Urinary bladder (tissue), 4 donors: ENCODE measurements around the gene FKBP9. TPM values are rescaled to one million over a fixed set of nuclear protein-coding genes. Genes with fewer than 3 reads are reported as not detected.
"Not testable (repeated sequence)": the region's sequence is repeated elsewhere in the genome, so short reads cannot be mapped to it uniquely, and the experiment has no call there.

Experiments used
- DNase-seq: peaks from one replicate; pipeline ENCODE4 v3.0.0-alpha.2; 2015; ENCODE audit errors: extremely low spot score
- H3K27ac ChIP-seq: one replicate; pipeline ENCODE4 v1.5.1; 2013; ENCODE audit warnings: low read depth, mild to moderate bottlenecking, moderate library complexity
- H3K36me3 ChIP-seq: one replicate; pipeline ENCODE4 v1.6.1; 2013; ENCODE audit warnings: mild to moderate bottlenecking, moderate library complexity; ENCODE audit not compliant: insufficient read depth
- H3K4me1 ChIP-seq: one replicate; pipeline ENCODE4 v1.6.1; 2013; ENCODE audit warnings: mild to moderate bottlenecking, moderate library complexity; ENCODE audit not compliant: insufficient read depth
- H3K4me3 ChIP-seq: one replicate; pipeline ENCODE4 v1.5.1; 2013; ENCODE audit warnings: low read depth, low read length
- WGBS: extraction: QIAGEN DNeasy Blood & Tissue Kit; methylation state at CpG from one replicate; pipeline ENCODE4 v1.1.7; 2013; 5-methylcytosine and 5-hydroxymethylcytosine counted together
- polyA plus RNA-seq: library from polyadenylated mRNA; stranded (reverse); fragments of 200-250 nt; gene quantifications from one replicate; pipeline ENCODE4 v1.2.3, GENCODE V29; 2013
- total RNA-seq: library from RNA; depleted of rRNA; stranded (reverse); fragments of >200 nt; gene quantifications from one replicate; pipeline ENCODE4 v1.2.3, GENCODE V29; 2014
- donor health status: healthy with polysubstance abuse.
- donor health status: healthy.

The FKBP9 gene
- total RNA-seq (232 TPM), polyA plus RNA-seq (75.1 TPM)

DNA sequence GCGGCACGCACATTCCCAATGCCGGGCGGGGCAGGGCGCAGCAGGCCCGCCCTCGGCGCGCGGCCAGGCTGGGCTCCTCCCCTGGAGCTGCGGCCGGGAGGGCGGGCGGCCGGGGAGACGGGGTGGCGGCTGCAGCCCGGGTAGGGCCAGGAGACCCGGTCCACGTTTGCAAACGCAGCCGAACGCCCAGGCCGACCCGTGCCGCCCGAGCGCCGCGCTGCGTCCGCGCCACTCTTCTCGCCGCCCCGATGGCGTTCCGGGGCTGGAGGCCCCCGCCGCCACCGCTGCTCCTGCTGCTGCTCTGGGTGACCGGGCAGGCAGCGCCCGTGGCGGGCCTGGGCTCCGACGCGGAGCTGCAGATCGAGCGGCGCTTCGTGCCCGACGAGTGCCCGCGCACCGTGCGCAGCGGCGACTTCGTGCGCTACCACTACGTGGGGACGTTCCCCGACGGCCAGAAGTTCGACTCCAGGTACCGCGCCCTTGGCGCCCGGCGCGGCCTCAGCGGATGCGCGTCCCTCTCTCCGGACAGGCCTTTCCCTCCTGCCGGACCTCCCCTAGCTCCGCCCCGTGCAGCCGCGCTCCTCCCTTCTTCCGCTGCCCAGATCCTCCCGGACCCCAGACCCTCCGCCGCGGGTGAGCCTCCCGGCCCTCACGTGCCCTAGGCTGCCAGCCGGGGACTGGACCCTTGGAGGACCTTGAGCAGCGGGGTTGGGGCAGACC is at the start of gene FKBP9:
FKBP9 (plus strand) TSS at position 115 of the 720 bp plus-strand sequence; CDS start at position 249, 134 bp downstream.
- H3K36me3 ChIP-seq = no peaks in the 10 kb centered on the region
- H3K4me3 ChIP-seq = peak within 1 kb of the TSS; percentile 75
- DNase-seq = no peak
- H3K27ac ChIP-seq = peak within 1 kb of the TSS; percentile 81
- under 1% methylated on average over 91 of the region's 91 CpGs for WGBS
- H3K4me1 ChIP-seq = no peaks in the 10 kb centered on the region

DNA sequence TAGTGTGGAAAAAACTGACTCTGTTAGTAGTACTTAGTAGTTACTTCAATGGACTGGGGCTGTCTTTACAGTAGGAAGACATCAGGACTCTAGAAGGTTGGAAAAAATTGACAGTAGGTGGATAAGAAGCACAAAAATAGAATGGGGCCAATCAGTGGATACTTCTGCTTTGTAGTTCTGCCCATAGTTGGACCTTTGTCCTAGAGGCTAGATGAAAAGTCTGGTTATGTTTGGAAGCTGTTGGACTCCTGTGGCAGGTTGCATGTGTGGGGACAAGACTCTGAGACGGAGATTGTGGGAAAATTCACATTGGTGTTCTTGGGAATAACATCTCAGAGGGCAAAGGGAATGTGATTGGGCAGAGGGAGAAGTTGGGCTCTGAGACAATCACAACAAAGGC is 47.0 kb upstream of the FKBP9 start:
- no peaks in the 10 kb centered on the region for H3K4me1 ChIP-seq
- no peak for DNase-seq
- no peaks in the 10 kb centered on the region for H3K36me3 ChIP-seq
- no peak overlapping the region for H3K4me3 ChIP-seq
- no peak overlapping the region for H3K27ac ChIP-seq
- 85% methylated on average over 1 of the region's 1 CpG for WGBS

DNA sequence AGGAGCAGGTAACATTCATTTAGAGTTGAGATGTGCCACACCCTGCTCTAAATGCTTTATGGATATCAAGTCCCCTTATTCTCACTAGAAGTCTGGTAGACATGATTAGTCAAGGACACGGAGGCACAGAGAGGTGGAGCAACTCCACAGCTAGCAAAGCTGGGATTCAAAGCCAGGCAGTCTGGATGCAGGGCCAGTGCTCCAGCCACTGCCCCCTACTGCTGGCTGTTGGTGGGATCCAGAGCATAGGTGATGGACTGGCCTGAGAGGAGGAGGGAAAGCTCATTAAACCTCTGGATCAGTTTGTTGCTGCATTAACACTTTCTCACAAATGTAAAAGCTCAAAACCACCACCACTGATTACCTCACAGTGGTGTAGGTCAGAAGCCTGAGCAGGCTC is 43.1 kb upstream of the FKBP9 start:
- no peaks in the 10 kb centered on the region for H3K36me3 ChIP-seq
- H3K4me1 ChIP-seq = no peaks in the 10 kb centered on the region
- no peak overlapping the region for H3K4me3 ChIP-seq
- no peak for DNase-seq
- no peak overlapping the region for H3K27ac ChIP-seq
- WGBS = 85% methylated on average over 1 of the region's 1 CpG

DNA sequence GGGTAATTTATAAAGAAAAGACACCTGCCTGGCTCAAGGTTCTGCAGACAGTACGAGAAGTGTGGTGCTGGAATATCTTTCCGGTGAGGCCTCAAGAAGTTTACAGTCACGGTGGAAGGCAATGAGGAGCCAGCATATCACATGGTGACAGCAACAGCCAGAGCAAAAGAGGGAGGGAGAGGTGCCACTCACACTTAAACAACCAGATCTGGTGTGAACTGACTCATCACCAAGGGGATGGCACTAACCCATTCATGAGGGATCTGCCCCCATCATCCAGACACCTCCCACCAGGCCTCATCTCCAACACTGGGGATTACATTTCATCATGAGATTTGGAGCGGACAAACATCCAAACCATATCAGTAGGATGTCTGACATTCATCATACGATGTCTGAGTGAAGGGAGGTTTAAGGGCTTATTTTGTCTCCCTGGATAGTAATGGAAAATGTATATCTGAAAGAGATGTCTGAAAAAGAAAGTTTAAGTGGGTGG is 42.2 kb upstream of the FKBP9 start:
- no peak for DNase-seq
- H3K36me3 ChIP-seq = no peaks in the 10 kb centered on the region
- H3K4me1 ChIP-seq = no peaks in the 10 kb centered on the region
- no peak overlapping the region for H3K4me3 ChIP-seq
- H3K27ac ChIP-seq = no peak overlapping the region
- 95% methylated on average over 5 of the region's 5 CpGs for WGBS

GRCh38 chr7:32916006-32916405 is 41.2 kb upstream of the FKBP9 start:
- Histone ChIP-seq H3K27ac (no peak overlapping the region), H3K36me3 (no peaks in the 10 kb centered on the region), H3K4me1 (no peaks in the 10 kb centered on the region), H3K4me3 (no peak overlapping the region)
- WGBS = 84% methylated on average over 3 of the region's 3 CpGs
- DNase-seq = no peak

DNA sequence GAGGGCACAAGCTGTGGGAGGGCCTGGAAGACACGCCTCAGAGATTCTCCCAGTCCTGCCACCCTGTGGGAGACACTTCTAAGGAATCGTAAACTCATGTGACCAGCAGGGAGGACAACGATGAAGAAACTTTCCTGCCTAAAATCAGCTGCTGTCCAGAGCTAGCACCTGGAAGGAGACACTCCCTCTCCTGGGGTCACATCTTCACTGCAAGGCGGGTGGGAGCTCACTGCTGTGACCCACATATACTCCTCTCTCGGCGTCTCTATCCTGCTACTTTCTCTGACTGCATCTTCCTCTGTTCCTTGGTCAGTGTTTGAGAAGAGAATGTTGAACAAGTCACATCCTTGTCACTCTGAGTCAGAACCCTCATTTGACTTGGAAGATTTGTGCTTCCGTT is 40.2 kb upstream of the FKBP9 start:
- H3K4me1 ChIP-seq, H3K4me3 ChIP-seq, H3K27ac ChIP-seq, DNase-seq, H3K36me3 ChIP-seq: not testable (repeated sequence)
- 91% methylated on average over 6 of the region's 7 CpGs for WGBS

- 88% methylated on average over 2 of the region's 2 CpGs for WGBS
- Histone ChIP-seq H3K4me3 (no peak overlapping the region), H3K4me1 (no peaks in the 10 kb centered on the region), H3K27ac (no peak overlapping the region), H3K36me3 (no peaks in the 10 kb centered on the region)
- DNase-seq = no peak
These were observed 35.3 kb upstream of the FKBP9 start for GRCh38 chr7:32921896-32922295.

GRCh38 chr7:32928785-32929298 is 28.4 kb upstream of the FKBP9 start:
- no peaks in the 10 kb centered on the region for H3K36me3 ChIP-seq
- H3K4me1 ChIP-seq = no peaks in the 10 kb centered on the region
- no peak overlapping the region for H3K27ac ChIP-seq
- H3K4me3 ChIP-seq = no peak overlapping the region
- no peak for DNase-seq
- 98% methylated on average over 2 of the region's 2 CpGs for WGBS

GRCh38 chr7:32929430-32930143 is 27.7 kb upstream of the FKBP9 start:
- no peak for DNase-seq
- Histone ChIP-seq H3K4me3 (no peak overlapping the region), H3K27ac (no peak overlapping the region), H3K36me3 (no peaks in the 10 kb centered on the region), H3K4me1 (no peaks in the 10 kb centered on the region)
- WGBS = 84% methylated on average over 13 of the region's 13 CpGs

GRCh38 chr7:32930378-32930777 is 26.9 kb upstream of the FKBP9 start:
- Histone ChIP-seq H3K36me3 (no peaks in the 10 kb centered on the region), H3K4me3 (no peak overlapping the region)
- WGBS = 85% methylated on average over 7 of the region's 7 CpGs

DNA sequence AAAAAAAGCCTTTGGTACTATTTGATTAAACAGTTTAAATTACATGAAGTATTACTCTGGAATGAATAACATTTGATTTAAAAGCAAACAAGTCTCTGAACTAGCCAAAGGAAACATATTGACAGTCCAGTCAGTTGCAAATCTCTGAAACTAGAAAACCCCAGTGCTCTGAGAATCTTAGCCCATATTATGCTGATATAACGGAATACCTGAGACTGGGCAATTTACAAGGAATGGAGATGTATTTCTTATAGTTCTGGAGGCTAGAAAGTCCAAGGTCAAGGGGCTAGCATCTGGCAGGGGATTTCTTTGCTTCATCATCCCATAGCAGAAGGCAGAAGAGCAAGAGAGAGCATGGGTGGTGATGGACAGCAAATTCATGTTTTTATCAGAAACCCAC is 21.7 kb upstream of the FKBP9 start:
- H3K27ac ChIP-seq = no peak overlapping the region
- H3K4me3 ChIP-seq = no peak overlapping the region
- WGBS = 91% methylated on average over 1 of the region's 1 CpG
- H3K4me1 ChIP-seq = no peaks in the 10 kb centered on the region
- DNase-seq = no peak
- no peaks in the 10 kb centered on the region for H3K36me3 ChIP-seq

More at GRCh38 chr7:32930378-32930777, 26.9 kb upstream of the FKBP9 start:
- DNase-seq = no peak
- Histone ChIP-seq H3K27ac (no peak overlapping the region), H3K4me1 (no peaks in the 10 kb centered on the region)

DNA sequence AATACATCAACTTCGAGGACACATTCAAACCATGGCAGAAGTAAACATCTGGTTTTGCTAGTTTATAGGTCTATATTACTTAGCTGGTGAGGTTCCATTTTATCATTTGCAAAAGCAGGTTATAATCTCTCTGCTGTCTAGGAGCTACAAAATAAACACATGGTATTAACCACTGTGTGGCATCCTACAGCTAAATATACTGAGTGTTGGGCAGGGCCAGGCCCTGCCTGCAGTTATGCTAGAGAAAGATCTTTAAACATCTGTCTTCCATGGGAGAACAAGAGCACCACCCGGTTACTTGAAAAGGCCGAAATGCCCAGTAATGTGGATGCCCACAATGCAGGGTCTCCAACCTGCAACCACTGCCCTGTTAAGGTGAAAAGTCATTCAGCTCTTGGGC is 20.6 kb upstream of the FKBP9 start:
- Histone ChIP-seq H3K36me3 (no peaks in the 10 kb centered on the region), H3K27ac (no peak overlapping the region), H3K4me3 (no peak overlapping the region), H3K4me1 (no peaks in the 10 kb centered on the region)
- WGBS = 75% methylated on average over 3 of the region's 3 CpGs
- DNase-seq = no peak

- H3K4me3 ChIP-seq = no peak overlapping the region
- no peak overlapping the region for H3K27ac ChIP-seq
- DNase-seq = peak; percentile 39
- no peaks in the 10 kb centered on the region for H3K4me1 ChIP-seq
- H3K36me3 ChIP-seq = no peaks in the 10 kb centered on the region
- WGBS = 53% methylated on average over 10 of the region's 10 CpGs
These were observed 19.7 kb upstream of the FKBP9 start for GRCh38 chr7:32937344-32938174.
